HG03097 (cell line): Measurements from ENCODE around the gene HTRA2.
A peak's percentile ranks its signal among the peaks of the same experiment; 100 is the strongest.

Experiments
- ATAC-seq: cut with Tn5 transposase; IDR thresholded peaks from one replicate; pipeline ENCODE4 v1.9.1; 2021; ENCODE audit not compliant: unreplicated experiment, low FRiP score

The HTRA2 gene

DNA sequence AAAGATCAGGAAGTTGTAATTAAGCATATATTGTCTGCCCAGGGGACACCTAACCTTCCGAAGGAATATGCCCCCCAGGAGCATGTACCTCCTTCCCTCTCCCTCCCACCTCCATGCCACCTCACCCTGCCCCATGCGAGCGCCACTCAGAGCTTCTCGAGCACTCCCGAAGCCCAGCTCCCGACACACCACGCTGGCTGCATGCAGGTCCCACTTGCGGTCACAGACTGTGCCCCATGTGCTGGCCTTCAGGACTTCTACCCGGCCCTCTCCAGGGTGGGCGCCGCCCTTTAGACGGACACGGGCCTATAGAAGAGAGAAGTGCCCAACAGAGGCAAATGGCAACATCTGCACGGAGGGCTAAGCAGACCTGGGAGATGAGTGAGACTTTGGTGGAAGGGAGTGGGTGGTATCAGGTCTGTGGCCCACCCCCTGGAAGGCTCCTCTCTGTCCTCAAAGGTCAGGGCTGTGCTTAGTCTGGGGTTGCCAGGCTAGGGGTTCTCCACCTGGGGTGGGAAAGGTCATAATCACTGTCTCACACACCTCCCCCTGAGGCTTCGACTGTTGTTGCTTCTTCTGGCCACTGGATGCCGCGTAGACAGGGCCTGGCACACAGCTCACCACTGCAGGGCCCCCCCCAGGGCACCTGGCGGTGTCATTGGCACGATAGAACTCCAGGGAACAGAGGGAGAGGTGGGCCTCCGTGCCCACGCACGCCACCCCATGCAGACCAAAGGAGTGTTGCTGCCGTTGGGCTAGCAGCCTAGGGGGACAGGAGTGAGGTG is 6.6 kb downstream of the HTRA2 start:
- no peak for ATAC-seq

DNA sequence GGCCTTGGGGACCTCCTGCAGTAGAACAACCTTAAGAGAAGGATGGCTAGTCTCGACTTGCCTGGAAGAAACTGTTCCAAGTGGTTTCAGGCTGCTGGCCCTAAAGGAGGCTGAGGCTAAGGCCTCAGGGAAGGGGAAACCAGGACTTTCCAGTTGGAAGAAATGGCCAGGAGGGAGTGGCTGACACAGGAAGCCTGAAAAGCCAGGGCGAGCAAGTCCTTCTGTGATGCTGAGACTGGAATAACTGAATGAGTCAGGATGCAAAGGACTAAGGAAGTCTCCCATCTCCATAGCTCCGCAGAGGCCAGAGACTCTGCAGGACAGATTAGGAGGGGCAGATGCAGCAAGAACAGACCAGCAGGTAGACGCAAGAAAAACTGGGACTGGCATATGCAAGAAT is 7.4 kb downstream of the HTRA2 start:
- ATAC-seq = no peak

DNA sequence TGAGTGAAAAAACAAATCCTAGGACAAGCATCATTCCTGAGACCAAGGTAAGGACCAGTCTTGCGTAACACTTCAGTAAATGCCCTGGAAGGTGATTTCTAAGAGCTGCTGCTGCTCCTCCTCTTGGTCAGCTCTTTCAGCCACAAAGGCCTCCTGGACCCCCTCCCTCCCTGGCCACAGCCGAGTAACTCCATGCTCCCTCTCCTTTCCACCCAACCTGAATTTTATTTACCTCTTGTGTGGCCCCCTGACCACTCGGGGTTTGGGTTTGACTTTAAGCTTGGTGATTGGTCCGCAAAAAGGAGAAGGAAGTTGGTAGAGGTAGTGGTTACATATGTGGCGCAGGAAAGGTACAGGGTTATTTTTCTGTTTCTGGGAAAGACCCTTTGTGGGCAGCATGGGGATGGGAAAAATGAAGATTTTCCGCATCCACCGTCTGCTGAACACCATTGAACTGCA is 9.2 kb downstream of the HTRA2 start:
- no peak for ATAC-seq

DNA sequence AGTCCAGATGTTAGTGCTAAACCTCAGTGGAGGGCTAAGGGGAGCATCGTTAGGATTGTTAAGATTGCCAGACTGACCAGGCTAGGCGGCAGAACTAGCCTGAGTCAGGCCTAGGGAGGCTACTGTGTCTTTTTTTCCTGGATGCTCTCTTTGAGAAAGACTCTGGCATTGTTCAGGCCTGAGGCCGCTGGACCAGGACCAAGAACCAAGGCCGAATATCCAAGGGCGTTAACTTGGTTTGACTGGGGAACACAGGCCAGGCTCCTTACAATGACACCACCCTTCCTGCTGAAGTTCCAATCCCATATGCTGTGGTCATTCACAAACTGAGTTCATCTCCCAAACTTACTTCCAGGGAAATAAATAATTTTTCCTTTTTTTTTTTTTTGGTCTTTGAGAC is 10.6 kb downstream of the HTRA2 start:
- no peak for ATAC-seq

DNA sequence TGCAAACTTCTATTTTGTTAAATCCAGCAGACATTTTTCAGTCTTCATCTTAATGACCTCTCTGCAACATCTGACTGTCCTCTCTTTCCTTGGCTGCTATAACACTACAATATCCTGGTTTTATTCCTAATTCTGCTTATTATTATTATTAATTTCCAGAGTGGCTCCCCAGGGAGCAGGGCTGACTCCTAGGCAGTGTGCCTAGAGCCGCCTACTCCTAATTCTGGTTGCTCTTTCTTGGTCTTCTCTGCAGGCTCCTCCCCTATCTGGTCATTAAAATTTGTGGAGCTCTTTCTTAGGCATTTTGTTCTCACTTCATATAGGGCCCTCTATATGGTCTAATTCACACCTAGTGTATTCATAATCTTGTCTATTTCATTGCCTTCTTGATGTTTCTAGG is 13.2 kb downstream of the HTRA2 start:
- no peak for ATAC-seq

DNA sequence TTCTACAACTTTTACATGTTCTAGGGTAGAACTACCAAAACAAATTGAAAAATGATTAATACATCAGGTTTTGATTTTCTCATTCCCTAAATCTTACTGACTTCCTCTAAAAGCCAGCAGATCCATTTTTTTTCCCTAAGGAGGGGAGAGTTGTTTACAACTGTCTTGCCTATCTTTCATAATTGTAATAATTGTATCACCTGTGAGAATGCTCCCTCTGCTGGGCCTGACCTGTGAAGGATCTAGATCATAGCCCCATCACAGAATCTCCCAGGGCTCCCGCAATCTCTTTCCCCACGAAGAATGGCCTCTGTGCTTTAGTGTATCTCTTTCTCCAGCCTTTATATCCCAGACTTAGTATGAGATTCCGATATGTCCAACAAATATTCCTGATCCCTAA is 14.9 kb downstream of the HTRA2 start:
- ATAC-seq = no peak

DNA sequence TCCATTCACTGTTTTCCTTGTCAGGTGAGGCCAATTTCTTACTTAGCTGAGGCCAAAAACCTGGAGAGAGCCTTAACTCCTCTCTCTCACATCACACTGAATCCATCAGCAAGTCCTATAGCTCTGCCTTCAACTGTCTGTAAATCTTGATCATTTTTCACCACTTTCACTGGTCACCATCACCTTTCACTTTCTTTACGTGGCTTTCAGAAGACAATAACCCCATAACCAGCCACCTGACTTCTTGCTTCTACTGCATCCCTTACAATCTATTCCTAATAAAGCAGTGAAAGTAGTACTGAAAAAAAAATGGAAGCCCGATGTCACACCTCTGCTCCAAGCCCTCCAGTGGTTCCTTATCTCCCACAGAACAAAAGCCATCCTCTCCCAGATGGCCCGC is 16.3 kb downstream of the HTRA2 start:
- ATAC-seq = no peak

DNA sequence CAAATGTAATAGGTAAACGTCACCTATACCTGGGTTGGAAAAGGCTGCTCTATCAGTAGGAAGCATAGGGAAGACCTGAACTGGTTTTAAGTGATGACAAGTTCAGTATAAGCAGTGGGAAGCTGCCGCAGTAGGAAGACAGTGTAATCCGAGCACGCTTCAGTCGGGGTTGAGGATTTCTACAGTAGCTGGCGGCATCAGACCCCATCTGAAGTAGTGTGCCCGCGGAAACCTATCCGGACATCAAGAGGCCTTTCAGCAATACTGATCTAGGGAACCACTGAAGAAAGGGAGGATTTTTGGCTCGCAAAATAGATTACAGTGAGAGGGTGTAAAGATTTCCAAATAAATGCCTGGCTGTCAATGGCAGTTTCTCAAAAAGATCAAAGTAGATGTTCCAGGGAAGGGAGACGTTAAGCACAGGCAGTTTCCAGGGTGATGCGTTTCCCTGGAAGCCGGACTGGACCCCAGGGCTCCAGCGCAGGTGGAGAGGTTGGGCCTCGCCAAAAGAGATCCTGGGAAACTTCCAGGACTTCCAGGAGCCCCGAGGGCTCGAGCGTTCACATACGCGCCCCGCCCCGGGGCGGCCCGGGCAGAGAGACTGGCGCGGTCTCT is 18.7 kb downstream of the HTRA2 start:
- ATAC-seq = no peak

DNA sequence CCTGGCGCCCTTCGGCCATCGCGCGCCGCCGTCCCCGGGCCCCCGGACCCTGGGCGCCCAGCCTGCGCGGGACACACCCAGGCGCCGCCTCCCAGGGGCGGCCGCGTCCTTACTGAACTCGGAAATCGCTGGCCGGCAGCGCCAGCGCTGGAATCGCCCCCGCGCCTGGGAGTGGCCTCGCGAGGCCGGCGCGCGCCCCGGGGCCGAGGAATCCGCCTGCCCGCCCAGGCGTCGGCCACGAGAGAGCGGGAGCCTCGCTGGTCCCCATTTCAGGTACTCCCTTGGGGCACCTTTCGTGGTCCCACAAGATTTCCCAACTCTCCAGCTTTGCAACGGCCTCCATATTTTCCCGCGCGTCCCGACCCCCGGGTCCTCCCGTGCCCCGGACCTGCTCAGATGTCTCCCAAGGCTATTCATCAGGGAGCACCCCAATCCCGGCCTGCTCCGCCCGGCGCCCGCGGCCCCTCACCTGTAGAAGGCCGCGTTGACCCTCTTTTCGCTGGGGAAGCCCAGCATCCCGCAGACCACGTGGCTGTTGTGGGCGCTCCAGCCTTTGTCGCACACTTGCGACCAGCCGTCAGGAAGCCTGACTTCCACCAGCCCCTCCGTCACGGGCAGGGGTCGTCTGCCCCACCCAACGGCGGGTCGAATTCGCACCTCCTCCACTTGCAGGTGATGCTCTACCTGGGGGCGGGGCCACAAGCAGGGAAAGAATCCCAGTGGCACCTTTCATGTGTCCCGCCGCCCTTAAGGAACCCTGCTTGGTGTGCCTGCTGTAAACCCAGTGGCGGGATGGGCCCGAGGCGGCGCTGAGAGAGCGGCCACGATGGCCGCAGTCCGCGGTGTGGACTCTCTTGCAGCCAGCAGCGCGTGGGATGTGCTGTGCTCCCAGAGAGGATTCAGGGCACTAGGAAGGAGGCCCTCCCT is 19.4 kb downstream of the HTRA2 start:
- no peak for ATAC-seq

DNA sequence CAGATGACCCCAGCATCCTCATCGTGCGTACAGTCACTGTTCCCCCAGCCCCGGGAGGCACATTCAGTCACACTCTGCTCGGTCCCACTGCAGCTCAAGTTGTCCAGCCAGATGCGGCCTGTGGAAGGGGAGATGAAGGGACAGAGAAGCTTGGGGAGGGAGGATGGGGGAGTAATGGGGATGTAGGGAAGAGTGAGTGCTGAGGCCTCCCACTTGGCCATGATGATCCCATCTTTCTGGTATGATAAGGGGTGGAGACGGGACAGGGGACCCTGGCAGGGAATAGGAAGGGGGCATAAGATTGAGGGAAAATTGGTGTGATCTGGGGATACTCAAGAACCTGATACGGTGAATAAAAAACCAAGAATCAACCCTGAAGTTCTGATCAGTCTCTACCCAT is 20.5 kb downstream of the HTRA2 start:
- no peak for ATAC-seq

DNA sequence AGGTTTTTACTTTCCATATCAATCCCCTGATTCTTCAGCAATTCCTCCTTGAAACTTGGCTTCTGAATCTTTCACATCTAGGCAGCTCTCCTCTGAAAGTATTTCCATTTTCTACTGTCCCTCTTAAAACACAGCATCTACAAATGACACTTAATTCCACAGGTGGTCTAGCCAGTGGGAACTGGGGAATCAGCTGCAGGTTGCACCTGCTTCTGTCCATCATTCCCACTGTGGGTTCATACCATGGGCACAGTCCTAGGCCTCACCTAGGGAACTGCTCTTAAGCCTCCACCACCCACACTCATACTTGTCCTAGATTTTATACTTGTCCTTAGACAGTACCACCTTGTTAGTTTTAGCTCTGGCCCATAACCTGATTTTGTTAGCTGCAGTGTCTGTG is 21.8 kb downstream of the HTRA2 start:
- no peak for ATAC-seq

DNA sequence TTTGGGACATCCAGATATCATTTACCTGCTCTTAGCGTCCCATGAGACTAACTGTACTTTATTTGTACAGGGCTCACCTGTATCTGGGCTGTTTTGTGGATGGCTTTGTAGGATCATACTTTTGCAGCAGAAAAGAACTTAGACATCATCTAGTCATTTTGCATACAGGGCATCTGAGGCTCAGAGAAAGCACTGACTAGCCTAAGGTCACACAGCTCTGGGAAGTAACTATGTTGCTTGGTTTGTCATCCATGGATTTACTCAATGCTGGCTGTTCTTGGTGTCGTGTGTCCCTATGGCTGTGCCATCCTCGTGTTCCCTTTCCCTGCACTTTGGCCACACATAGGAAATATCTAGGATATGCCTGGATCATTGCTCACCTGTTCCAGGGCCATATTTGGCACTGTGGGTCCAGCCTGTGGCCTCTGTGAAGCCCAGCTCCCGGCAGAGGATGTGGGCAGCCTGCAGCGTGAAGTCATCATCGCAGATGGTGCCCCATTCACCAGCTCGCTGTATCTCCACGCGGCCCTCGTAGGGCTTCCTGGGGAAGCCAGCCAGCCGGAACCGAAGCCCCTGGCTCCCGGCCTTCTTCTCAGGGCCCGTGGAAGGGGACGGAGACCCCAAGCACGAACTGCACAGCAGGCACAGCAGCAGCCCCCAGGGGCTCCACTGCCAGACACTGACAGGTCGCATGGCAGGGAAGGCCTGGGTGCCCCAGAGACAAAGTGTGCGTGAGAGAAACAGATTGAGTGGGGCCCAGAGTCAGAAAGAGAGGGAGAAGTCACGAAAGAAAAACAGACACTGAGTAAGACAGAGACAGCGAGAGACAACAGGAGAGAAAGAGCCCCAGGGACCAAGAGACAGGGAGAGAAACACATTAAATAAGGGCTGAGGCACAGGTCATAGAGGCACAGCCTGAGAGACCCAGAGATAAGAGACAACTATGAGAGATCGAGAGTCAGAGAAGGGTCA is 22.5 kb downstream of the HTRA2 start:
- ATAC-seq = no peak

DNA sequence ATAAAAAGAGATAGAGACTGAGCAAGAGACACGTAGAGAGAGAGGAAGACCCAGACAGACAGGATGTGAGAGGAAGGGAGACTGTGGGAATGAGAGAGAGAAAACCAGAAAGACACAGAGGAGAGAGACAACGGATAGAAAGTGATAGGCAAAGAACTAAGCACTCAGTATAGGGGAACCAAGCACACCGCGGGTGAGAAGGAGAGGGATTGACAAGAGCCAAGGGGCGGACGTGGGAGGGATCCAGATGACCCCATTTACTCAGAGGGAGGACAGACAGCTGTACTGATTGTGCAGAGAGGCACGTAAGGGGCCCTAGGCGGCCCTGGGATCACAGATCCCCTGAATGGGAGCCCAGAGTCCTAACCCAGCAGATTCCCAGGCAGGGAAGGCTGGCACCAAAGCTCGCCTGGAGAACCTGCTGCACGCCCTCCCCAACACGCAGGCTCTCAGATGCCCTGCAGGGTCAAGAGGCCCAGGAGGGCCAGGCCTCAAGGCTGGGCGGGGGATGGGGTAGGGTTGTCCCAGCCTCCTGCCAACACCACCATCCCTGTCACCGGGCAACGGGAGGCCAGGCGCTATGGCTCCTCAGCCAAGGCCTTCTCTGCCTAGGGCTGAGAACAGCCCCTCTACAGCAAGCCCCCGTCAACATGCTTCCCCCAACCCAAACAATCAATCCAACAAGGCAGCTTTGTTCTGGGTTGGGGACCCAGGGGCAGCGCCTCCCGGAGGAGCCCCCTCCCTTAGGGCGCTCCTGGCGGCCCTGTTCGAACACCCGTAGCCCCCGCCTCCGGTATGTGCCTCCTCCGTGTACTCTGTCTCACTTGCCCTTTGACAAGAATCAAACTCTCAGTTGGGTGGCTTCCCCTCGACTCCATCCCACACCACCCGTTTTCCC is 23.4 kb downstream of the HTRA2 start:
- ATAC-seq = no peak

DNA sequence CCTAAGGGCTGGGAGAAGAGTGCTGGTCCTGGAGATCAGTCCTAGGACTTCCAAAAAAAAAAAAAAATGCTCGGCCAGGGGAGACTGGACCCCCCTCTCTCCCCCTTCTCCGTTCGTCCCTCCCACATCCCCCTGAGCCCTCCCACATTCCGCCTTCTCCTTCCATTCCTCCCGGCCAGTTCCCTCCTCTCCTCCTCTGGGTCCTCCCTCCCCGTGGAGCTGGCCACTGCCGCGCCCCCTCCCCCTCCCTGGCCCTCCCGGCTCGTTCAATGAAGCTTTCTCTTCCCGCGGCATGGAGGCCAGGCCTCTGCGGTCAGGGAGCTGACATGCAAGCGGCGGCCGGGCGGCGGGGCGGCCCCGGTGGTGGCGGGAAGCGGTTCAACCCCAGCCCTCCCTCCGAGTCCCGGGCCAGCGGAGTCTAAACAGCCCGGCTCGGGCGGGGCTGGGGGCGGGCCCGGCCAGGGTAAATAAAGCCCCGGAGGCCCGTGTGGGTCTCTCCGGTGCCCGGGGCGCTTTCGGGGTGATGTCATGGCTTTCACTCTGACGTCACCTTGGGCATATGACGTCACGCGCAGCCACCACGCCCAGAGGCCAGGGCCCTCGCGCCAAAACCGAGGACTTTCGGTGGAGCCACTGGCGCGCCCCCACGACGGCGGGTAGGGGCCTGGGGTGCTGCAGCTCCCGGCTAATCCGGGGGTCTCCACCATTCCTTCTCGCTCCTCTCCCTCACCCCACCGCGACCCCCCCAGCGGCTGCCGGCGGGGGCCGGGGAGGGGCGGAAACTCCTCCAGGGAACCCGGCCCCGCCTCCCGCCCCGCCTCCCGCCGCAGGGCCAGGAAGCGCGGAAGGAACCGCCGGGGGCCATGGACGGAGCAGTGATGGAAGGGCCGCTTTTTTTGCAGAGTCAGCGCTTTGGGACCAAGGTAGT is 24.4 kb downstream of the HTRA2 start, which contains the start of the genes DOK1 and LOXL3:
Gene DOK1, plus strand, starts transcription at position 829 of the 928 bp plus-strand sequence. Its CDS starts 35 bp downstream, at position 864.
Gene LOXL3, minus strand, starts transcription at position 51 of the 928 bp plus-strand sequence. CDS start 1,308 bp downstream, outside the sequence.
- peak; percentile 31 for ATAC-seq

DNA sequence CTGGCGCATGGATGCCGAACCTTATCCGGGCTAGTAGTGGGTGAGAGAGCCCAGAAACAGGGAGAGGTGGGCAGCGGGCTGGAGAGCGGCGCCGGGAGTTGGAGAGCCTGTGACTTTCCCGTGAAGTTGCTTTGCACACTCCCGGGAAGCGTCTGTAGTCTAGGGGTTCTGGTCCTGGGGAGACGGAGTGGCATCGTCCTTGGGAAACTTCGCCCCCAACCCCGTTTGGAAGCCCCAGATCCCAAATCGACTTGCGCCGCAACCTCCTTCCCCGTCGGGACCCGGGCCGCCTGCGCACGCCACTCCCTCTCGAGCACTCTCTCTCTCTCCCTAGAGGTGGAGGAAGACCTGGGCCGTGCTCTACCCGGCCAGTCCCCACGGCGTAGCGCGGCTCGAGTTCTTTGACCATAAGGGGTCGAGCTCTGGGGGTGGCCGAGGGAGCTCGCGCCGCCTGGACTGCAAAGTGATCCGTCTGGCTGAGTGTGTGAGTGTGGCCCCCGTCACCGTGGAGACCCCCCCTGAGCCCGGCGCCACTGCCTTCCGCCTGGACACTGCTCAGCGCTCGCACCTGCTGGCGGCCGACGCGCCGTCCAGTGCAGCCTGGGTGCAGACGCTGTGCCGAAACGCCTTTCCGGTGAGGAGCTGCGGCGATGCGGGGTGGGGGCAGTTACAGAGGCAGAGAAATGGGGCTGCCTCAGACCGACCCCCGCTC is 25.2 kb downstream of the HTRA2 start:
- no peak for ATAC-seq

DNA sequence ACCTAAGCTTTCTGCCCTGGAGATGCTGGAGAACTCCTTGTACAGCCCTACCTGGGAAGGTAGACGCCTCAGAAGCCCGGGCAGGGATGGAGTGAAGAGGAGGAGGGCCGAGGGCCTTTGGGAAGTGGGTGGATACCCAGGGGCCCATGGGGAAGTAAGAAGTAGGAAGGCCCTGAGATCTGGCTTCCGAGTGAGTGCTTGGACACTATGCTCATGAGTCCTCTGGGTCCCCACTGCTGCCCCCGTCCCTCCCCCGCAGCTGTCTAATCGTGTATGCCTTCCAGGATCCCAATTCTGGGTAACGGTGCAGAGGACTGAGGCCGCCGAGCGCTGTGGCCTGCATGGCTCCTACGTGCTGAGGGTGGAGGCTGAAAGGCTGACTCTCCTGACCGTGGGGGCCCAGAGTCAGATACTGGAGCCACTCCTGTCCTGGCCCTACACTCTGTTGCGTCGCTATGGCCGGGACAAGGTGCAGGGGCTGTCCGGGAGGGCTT is 25.9 kb downstream of the HTRA2 start:
- ATAC-seq = no peak

DNA sequence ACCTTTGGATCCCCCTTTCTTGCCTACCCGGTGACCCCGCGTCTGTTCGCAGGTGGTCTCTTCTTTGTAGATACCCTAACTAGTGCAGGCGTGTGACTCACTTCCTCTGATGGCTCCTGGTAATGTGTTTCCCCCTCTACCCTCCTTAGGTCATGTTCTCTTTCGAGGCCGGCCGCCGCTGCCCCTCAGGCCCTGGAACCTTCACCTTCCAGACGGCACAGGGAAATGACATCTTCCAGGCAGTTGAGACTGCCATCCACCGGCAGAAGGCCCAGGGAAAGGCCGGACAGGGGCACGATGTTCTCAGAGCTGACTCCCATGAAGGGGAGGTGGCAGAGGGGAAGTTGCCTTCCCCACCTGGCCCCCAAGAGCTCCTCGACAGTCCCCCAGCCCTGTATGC is 26.4 kb downstream of the HTRA2 start:
- no peak for ATAC-seq
